Stimulated activated CD8-positive, alpha-beta memory T cell treated with anti-CD3 and anti-CD28 coated beads, Interleukin-7, amount 100 ng/mL, for 48 hours (primary cell): ENCODE results near the gene ZDHHC7.

Source experiments
- DNase-seq, 2 donors: peaks; one replicate each; pipeline ENCODE4 v3.0.0-alpha.2; 2020; ENCODE audit warnings: low read depth in 1 of 2; ENCODE audit errors: extremely low read depth in 1 of 2

The ZDHHC7 gene

GRCh38 chr16:84925092-84925772 lies 86.1 kb downstream of the ZDHHC7 start:
- peak; percentile 20 to 48 for DNase-seq

- DNase-seq, result no peak
Observed at GRCh38 chr16:84924331-84925091, 86.8 kb downstream of the ZDHHC7 start.
